NB4 (cell line): Measurements from ENCODE around the gene FOXP1.

Experiments
- CTCF ChIP-seq: IDR thresholded peaks from one replicate; pipeline ENCODE4 v1.5.1; 2012; ENCODE audit warnings: low read depth, low read length
- POLR2A ChIP-seq: IDR thresholded peaks from 2 replicates; pipeline ENCODE4 v1.6.1; 2011; ENCODE audit warnings: mild to moderate bottlenecking; ENCODE audit not compliant: insufficient read length; ENCODE audit errors: extremely low read depth

DNA sequence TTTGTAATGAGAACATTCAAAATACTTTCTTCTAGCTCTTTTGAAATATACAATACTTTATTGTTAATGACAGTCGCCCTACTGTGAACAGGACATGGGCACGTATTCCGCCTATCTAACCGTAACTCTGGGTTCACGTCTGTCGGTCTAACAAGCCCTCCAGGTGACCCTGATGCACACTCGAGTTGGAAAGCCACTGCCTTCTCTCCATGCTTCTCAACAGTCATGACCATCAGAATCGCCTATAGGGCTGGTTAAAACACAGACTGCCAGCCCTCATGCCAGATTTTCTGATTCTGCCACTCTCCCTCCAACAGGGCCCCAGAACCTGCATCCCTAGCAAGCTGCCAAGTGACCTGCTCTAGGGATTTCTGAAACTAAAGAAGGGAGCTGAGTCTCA lies 140.2 kb downstream of the FOXP1 start:
- TF ChIP-seq POLR2A (no peak), CTCF (no peak)
